Naive B cell (primary cell): ENCODE results near the gene MEX3D. TPM values are rescaled to one million over a fixed set of nuclear protein-coding genes. Genes with fewer than 3 reads are reported as not detected.

Experiments
- ATAC-seq, 2 donors: fragments of 150-1000 bp; cut with Tn5 transposase; 2 replicates each; pipeline ENCODE4 v1.10.0; 2021; ENCODE audit warnings: low read depth in 2 of 2, mild to moderate bottlenecking in 2 of 2, moderate library complexity in 2 of 2
- DNase-seq: peaks from one replicate; pipeline ENCODE4 v3.0.0; 2022
- H3K27ac Mint-ChIP-seq, 6 donors: one replicate each; pipeline ENCODE4 v1.8.0; 2020 to 2022; ENCODE audit warnings: mild to moderate bottlenecking in 6 of 6, mixed read lengths in 6 of 6, moderate library complexity in 5 of 6, inconsistent platforms in 2 of 6
- H3K27me3 Mint-ChIP-seq, 3 donors: one replicate each; pipeline ENCODE4 v1.8.0; 2021 to 2022; ENCODE audit warnings: mixed read lengths in 3 of 3, mild to moderate bottlenecking in 1 of 3
- H3K36me3 Mint-ChIP-seq, 2 donors: one replicate each; pipeline ENCODE4 v1.8.0; 2020 to 2022; ENCODE audit warnings: mixed read lengths in 2 of 2, inconsistent platforms in 1 of 2, mild to moderate bottlenecking in 1 of 2
- H3K4me1 Mint-ChIP-seq, 3 donors: one replicate each; pipeline ENCODE4 v1.8.0; 2020 to 2022; ENCODE audit warnings: mixed read lengths in 3 of 3, inconsistent platforms in 1 of 3, mild to moderate bottlenecking in 1 of 3, moderate library complexity in 1 of 3
- H3K4me3 Mint-ChIP-seq, 8 donors: one replicate each; pipeline ENCODE4 v1.8.0; 2020 to 2022; ENCODE audit warnings: mild to moderate bottlenecking in 8 of 8, mixed read lengths in 8 of 8, moderate library complexity in 8 of 8, inconsistent platforms in 2 of 8
- H3K9me3 Mint-ChIP-seq, 7 donors: one replicate each; pipeline ENCODE4 v1.8.0; 2020 to 2022; ENCODE audit warnings: mixed read lengths in 7 of 7, mild to moderate bottlenecking in 5 of 7, inconsistent platforms in 2 of 7, moderate library complexity in 1 of 7
- polyA plus RNA-seq, 6 donors: library from polyadenylated mRNA; unstranded; fragments of 300-500 nt; fragmentation: Illumina TruSeq; gene quantifications; one replicate each; pipeline ENCODE4 v1.2.3, GENCODE V29; 2021; ENCODE audit warnings: low read depth in 6 of 6

The MEX3D gene
- polyA plus RNA-seq, 6 donors from 2014 or later: not detected

DNA sequence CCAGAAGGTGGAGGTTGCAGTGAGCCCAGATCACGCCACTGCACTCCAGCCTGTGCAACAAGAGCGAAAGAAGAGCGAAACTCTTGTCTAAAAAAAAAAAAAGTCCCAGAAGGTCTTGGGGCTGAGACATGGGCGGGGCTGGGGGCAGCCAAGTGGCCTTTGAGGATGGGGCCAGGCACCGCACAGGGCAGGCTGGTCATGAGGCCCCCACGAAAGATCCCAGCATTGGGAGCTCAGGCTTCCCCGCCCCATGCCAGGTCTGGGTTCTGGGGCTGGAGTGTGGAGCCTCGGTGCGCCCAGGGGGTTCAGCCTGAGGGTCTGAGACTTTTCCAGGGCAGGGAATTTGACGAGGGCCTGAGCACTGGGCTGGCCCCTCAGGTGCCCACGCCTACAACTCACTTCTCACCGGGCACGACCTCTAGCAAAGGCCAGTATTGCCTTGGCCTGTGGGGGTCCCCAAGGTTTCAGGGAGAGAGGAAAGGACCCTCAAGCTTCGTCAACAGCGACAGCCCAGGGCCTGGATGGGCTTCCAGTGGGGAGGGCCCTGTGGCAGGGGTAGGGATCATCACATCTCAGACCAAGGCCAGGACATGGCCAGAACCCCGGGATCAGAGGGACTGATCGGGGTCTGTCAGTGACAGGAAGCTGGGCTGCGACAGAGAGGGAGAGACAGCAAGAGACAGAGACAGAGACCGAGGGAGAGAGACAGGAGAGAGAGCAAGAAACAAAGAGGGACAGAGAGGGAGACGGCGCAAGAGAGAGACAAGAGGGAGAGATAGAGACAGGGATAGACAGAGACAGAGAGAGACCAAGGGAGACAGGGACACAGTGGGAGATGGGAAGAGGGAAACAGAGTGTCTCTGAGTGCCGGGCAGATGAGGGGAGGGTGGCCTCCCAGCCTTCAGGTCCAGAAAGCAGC, 7.5 kb upstream of the MEX3D start:
- no peak overlapping the region for H3K4me3 Mint-ChIP-seq
- H3K27ac Mint-ChIP-seq: peak overlapping the region in 2 of 6 donors; percentile 52 to 76
- ATAC-seq: no peak

DNA sequence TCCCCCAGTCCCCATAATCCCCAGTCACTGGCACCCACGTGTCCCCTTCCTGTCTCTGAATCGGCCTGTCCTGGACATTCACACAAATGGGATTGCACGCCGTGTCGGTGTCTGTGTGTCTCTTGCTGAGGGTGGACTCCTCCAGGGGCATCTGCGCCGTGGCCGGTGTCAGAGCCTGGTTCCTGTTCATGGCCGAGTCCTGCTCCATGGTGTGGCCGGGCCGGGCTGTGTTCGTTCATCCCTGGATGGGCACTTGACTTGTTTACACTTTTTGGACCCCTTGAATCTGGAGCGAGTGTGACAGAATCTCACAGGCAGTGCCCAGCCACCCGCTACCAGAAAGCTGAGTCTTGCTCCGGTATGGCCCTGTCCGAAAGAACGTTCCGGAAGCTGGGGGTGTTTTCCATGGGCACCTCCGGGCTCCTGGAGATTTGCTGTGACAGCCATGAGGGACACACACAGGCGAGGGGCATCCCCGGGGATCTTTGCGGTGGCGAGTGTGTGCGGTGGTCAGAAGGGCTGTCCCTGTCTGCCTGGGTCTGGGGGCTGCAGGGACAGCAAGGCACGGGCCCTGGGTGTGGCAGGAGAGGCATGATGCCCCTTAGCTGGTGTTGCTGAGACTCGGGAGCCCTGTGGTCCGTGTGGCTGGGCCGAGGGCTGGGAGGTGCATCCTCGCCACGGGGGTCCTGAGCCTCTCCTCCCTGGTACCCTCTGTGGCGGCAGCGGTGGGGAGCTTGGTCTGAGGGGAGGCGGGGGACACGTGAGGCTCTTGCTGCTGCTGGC, 6.4 kb upstream of the MEX3D start:
- peaks cover 6 to 12% (median 11%) of the 10 kb centered on the region in 3 donors for H3K27me3 Mint-ChIP-seq
- DNase-seq: no peak

More for the DNA sequence above, 7.5 kb upstream of the MEX3D start:
- H3K4me1 Mint-ChIP-seq: peaks cover 4 to 9% (median 5%) of the 10 kb centered on the region in 3 donors
- DNase-seq: no peak
- H3K36me3 Mint-ChIP-seq: peaks cover 0 to 8% of the 10 kb centered on the region in 2 donors
- H3K27me3 Mint-ChIP-seq: peaks cover 0 to 1% (median under 1%) of the 10 kb centered on the region in 3 donors
- no peaks in the 10 kb centered on the region for H3K9me3 Mint-ChIP-seq

DNA sequence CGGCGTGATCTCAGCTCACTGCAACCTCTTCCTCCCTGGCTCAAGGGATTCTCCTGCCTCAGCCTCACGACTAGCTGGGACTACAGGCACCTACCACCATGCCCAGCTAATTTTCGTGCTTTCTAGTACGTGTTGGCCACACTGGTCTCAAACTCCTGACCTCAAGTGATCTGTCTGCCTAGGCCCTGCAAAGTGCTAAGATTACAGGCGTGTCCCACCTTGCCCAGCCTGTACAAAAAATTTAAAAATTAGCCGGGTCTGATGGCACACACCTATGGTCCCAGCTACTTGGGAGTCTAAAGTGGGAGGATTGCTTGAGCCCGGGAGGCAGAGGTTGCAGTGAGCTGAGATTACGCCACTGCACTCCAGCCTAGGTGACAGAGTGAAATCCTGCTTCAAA, 4.7 kb upstream of the MEX3D start:
- Mint-ChIP-seq H3K9me3 (no peaks in the 10 kb centered on the region), H3K27ac (no peak overlapping the region), H3K27me3 (peaks cover 6 to 16% (median 13%) of the 10 kb centered on the region in 3 donors), H3K36me3 (peaks cover 0 to 8% of the 10 kb centered on the region in 2 donors), H3K4me3 (no peak overlapping the region), H3K4me1 (peaks cover 14 to 20% (median 16%) of the 10 kb centered on the region in 3 donors)
- DNase-seq (no peak), ATAC-seq (no peak)

More for the DNA sequence above, 6.4 kb upstream of the MEX3D start:
- Mint-ChIP-seq H3K4me3 (peak overlapping the region in 1 of 8 donors; percentile 15), H3K36me3 (peaks cover 0 to 8% of the 10 kb centered on the region in 2 donors), H3K4me1 (peaks cover 12 to 18% (median 12%) of the 10 kb centered on the region in 3 donors), H3K27ac (no peak overlapping the region), H3K9me3 (no peaks in the 10 kb centered on the region)
- no peak for ATAC-seq

DNA sequence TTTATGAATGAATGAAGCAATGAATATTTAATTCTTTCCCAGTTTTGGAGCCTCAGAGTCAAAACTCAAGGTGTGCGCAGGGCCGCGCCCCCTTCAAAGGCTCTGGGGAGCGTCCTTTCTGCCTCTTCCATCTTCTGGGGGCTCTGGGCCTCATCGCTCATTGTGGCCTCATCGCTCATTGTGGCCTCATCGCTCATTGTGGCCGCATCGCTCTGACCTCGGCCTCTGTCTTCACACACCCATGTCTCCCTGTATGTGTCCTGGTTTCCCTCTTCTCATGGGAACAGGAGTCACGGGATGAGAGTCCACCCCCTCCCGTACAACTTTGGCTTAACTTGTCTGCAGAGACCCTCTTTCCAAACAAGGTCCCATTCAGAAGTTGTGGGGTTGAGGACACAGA, 3.2 kb upstream of the MEX3D start:
- no peaks in the 10 kb centered on the region for H3K9me3 Mint-ChIP-seq
- peaks cover 0 to 8% of the 10 kb centered on the region in 2 donors for H3K36me3 Mint-ChIP-seq
- H3K4me3 Mint-ChIP-seq: no peak overlapping the region
- peaks cover 14 to 20% (median 16%) of the 10 kb centered on the region in 3 donors for H3K4me1 Mint-ChIP-seq
- peak overlapping the region in 1 of 6 donors; percentile 70 for H3K27ac Mint-ChIP-seq
- no peak for DNase-seq
- H3K27me3 Mint-ChIP-seq: peaks cover 6 to 16% (median 13%) of the 10 kb centered on the region in 3 donors
- no peak for ATAC-seq

DNA sequence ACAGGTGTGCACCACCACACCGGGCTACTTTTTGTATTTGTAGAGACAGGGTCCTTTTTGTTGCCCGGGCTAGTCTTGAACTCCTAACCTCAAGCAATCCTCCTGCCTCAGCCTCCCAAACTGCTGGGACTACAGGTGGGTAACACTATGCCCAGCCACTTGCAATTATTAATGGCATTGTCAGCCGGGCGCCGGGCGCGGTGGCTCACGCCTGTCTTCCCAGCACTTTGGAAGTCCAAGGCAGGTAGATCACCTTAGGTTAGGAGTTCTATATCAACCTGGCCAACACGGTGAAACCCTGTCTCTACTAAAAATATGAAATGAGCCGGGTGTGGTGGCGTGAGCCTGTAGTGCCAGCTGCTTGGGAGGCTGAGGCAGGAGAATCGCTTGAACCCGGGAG, 2.7 kb upstream of the MEX3D start:
- ATAC-seq (no peak), DNase-seq (no peak)
- Mint-ChIP-seq H3K36me3 (peaks cover 0 to 4% of the 10 kb centered on the region in 2 donors), H3K4me3 (peak overlapping the region in 3 of 8 donors; percentile 35 to 69 (median 67)), H3K27me3 (peaks cover 6 to 16% (median 13%) of the 10 kb centered on the region in 3 donors), H3K9me3 (no peaks in the 10 kb centered on the region), H3K27ac (peak overlapping the region in 1 of 6 donors; percentile 21), H3K4me1 (peaks cover 14 to 17% (median 15%) of the 10 kb centered on the region in 3 donors)

DNA sequence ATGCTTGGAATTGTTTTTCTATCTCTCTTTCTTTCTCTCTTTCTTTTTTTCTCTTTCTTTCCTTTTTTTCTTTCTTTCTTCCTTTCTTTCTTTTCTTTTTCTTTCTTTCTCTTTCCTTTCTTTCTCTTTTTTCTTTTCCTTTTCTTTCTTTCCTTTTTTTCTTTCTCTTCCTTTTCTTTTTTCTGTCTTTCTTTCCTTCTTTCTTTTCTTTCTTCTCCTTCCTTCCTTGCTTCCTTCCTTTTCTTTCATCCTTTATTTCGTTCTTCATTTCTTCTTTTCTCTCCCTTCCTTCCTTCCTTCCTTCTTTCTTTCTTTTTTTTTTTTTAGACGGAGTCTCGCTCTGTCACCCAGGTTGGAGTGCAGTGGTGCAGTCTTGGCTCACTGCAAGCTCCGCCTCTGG, 1.9 kb upstream of the MEX3D start:
- H3K4me3 Mint-ChIP-seq: peak overlapping the region in 7 of 8 donors; percentile 49 to 90 (median 67)
- no peak for ATAC-seq
- H3K4me1 Mint-ChIP-seq: peaks cover 14 to 15% (median 14%) of the 10 kb centered on the region in 3 donors
- no peaks in the 10 kb centered on the region for H3K36me3 Mint-ChIP-seq
- H3K9me3 Mint-ChIP-seq: no peaks in the 10 kb centered on the region
- no peak for DNase-seq
- H3K27me3 Mint-ChIP-seq: peaks cover 6 to 16% (median 13%) of the 10 kb centered on the region in 3 donors
- H3K27ac Mint-ChIP-seq: peak overlapping the region in 4 of 6 donors; percentile 21 to 81 (median 36)

DNA sequence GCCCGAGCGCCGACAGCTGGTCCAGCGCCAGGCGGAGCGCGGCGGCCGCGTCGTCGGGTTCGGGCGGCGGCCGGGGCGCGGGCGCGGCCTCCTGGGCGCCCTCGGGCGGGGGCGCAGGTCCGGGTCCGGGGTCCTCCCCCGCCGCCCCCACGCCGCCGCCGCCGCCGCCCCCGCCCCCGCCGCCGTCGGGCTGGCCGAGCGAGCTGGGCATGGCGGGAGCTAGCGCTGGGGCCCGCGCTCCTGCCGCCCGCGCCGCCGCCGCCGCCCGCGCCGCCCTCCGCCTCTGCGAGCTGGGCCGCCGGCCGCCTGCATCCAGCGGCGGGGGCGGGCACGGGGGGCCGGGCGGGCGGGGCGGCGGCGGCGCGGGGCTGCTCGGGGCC, 287 bp downstream of the MEX3D start:
- DNase-seq (no peak), ATAC-seq (peak; percentile 32 to 38)
- Mint-ChIP-seq H3K4me3 (no peak overlapping the region), H3K36me3 (no peaks in the 10 kb centered on the region), H3K4me1 (peaks cover 12 to 14% (median 14%) of the 10 kb centered on the region in 3 donors), H3K27ac (no peak overlapping the region), H3K27me3 (peaks cover 6 to 16% (median 13%) of the 10 kb centered on the region in 3 donors), H3K9me3 (no peaks in the 10 kb centered on the region)

DNA sequence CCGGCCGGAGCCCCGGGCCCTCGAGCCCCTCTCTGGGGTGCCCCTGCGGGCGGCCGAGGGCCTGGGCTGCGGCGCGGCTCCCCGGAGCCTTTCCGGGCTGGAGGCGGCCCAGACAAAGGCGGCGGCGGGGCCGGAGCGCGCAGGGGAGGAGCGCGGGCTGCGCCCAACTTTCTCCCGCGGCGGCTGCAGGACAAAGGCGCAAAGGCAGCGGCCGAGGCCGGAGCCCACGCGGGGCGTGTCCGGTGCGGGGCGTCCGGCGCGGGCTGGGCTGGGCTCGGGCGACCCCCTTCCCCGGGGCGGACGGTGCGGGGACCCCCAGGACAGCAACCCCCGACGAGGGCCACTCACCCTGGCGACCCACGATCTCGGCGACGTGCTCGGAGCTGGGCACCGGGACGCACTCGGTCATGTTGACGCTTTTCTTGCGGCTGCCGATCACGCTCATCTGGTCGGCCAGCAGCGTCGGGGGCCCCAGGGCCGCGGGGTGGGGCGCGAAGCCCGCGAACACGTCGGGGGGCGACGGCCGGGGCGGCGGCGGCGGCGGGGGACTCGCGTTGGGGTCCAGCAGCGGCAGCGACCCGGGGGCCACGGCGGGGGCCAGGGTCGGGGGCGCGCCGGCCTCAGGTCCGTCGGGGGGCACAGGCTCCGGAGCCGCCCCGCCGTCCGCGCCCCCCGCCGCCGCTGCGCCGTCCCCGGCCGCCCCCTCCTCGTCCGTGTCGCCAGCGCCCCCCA, 843 bp downstream of the MEX3D start:
- no peak for DNase-seq
- H3K4me1 Mint-ChIP-seq: peaks cover 12 to 14% (median 14%) of the 10 kb centered on the region in 3 donors
- H3K27ac Mint-ChIP-seq: no peak overlapping the region
- H3K27me3 Mint-ChIP-seq: peaks cover 6 to 16% (median 13%) of the 10 kb centered on the region in 3 donors
- ATAC-seq: no peak
- no peaks in the 10 kb centered on the region for H3K36me3 Mint-ChIP-seq
- peak overlapping the region in 3 of 8 donors; percentile 41 to 56 (median 49) for H3K4me3 Mint-ChIP-seq
- H3K9me3 Mint-ChIP-seq: no peaks in the 10 kb centered on the region

DNA sequence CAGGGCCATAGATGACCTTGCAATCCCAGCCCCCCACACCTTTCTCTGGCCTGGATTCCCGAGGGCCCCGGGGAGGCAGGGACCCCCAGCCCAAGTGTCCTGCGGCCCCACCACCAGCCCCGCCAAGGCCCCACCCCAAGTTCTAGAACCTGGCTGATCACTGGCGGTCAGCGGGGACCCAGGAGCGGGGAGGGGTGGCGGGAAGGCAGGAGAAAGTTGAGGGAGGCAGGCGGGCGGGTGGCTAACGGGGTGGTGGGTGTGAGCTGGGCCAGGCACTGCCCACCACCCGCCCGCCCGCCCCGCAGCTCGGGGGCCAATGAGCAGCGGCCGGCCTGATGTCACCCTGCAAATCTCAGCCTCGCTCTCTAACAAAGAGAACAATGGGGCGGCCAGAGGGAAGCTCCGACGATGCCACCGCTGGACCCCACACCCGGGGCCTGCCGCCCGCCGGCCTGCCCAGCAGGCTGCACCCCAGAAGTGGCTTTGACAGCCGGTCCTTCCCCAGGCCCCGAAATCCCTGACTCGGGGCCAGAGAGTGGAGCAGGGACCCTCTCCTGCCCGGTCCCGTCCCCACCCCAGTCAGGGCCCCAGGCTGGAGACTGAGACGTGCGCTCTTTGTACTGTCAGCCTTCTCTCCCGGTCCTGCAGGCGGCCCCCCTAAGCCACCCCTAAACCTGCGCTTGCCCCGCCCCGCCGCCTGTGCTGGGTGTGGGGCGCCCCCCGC, 1.6 kb downstream of the MEX3D start:
- no peaks in the 10 kb centered on the region for H3K9me3 Mint-ChIP-seq
- ATAC-seq (no peak), DNase-seq (no peak)
- H3K36me3 Mint-ChIP-seq: no peaks in the 10 kb centered on the region
- H3K4me1 Mint-ChIP-seq: peaks cover 12 to 14% (median 14%) of the 10 kb centered on the region in 3 donors
- peaks cover 6 to 16% (median 13%) of the 10 kb centered on the region in 3 donors for H3K27me3 Mint-ChIP-seq
- peak overlapping the region in 2 of 8 donors; percentile 30 to 44 for H3K4me3 Mint-ChIP-seq
- no peak overlapping the region for H3K27ac Mint-ChIP-seq

DNA sequence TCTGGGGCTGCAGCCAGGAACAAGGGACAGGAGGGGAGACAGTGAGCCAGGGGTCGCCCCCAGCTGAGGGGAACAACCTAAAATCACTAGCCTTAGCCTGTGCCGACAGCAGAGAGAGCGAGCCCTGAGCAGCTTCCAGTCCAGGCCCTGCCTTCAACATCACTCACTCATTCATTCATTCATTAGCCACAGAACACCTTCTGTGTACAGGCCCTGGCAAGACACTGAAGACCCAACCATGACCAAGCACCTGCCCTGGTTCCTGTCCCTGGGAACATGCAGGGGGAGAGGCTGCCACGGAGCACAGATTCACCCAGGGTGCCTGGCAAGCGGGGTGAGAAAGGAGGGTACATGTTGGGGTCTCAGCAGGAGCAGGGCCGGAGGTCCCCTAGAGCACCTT, 4.9 kb downstream of the MEX3D start:
- peak overlapping the region in 1 of 6 donors; percentile 88 for H3K27ac Mint-ChIP-seq
- DNase-seq (no peak), ATAC-seq (no peak)
- no peaks in the 10 kb centered on the region for H3K9me3 Mint-ChIP-seq
- no peaks in the 10 kb centered on the region for H3K36me3 Mint-ChIP-seq
- H3K4me3 Mint-ChIP-seq: peak overlapping the region in 1 of 8 donors; percentile 19
- no peaks in the 10 kb centered on the region for H3K27me3 Mint-ChIP-seq
- H3K4me1 Mint-ChIP-seq: peaks cover 0 to 2% (median 0%) of the 10 kb centered on the region in 3 donors

DNA sequence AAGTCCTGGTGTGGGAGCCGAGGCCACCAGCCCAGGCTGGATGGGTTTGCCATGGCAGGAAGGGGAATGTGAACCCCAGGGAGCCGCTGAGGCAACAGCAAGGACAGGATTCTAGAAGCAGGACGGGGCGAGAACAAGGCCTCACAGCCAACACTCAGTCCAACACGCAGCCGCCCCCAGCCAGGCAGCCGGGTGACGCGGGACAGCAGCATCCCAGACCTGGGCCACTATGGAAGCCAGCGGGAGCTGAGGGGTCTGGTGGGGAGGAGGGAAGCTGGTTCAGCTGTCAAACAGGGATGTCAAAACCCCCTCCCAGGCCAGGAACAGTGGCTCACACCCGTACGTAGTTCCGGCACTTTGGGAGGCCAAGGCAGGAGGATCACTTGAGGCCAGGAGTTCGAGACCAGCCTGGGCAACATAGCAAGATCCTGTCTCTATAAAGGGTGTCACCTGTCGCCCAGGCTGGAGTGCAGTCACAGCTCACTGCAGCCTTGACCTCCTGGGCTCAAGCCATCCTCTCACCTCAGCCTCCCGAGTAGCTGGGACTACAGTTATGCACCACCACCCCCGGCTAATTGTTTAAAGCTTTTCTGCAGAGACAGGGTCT, 6.8 kb downstream of the MEX3D start:
- H3K9me3 Mint-ChIP-seq: no peaks in the 10 kb centered on the region
- DNase-seq (no peak), ATAC-seq (no peak)
- H3K4me3 Mint-ChIP-seq: no peak overlapping the region
- H3K27me3 Mint-ChIP-seq: no peaks in the 10 kb centered on the region
- H3K36me3 Mint-ChIP-seq: no peaks in the 10 kb centered on the region
- H3K4me1 Mint-ChIP-seq: peaks cover 0 to 2% (median 0%) of the 10 kb centered on the region in 3 donors
- H3K27ac Mint-ChIP-seq: no peak overlapping the region

DNA sequence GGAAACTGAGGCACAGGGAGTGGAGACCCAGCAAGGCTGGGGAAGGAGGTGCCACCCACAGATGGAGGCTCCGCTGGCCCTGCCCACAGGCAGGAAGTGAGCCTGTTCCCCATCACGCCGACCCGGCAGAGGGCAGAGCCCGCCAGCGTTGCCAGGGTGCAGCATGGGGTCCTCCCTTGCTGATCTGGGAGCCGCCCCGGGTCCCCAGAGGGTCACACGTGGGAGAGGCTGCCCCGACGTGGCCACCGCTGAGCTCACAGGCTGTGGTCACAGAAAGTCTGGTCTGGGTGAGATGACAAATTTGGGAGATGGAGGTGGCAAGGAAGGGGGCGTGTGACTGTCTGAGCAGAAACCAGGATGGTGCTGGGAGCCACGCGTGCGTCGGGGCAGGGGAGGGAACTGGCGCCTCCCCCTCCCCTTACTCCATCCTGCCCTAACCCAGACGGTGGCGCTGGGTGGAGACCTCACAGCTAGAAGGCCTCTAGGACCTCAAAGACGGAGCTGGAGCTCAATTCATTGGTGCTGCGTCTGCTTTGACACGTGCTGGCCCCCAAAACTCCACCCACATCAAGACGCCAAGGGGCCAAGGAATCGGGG, 7.7 kb downstream of the MEX3D start:
- no peak for DNase-seq
- H3K4me3 Mint-ChIP-seq: no peak overlapping the region

More for the DNA sequence above, 7.7 kb downstream of the MEX3D start:
- Mint-ChIP-seq H3K9me3 (no peaks in the 10 kb centered on the region), H3K4me1 (peaks cover 0 to under 1% (median 0%) of the 10 kb centered on the region in 3 donors), H3K27me3 (no peaks in the 10 kb centered on the region), H3K36me3 (no peaks in the 10 kb centered on the region), H3K27ac (no peak overlapping the region)
- no peak for ATAC-seq
